Activated CD4-positive, alpha-beta T cell treated with anti-CD3 and anti-CD28 coated beads, Interleukin-2, amount 10 ng/mL, durations not matched to agents 7 days and 5 days (primary cell): ENCODE results near the gene ZNF446. TPM values are rescaled to one million over a fixed set of nuclear protein-coding genes. Genes with fewer than 3 reads are reported as not detected.
"Not testable (repeated sequence)": the region's sequence is repeated elsewhere in the genome, so short reads cannot be mapped to it uniquely, and the experiment has no call there.

Experiments used
- CTCF ChIA-PET: fragments of 350-600 bp; sonication (Branson Sonifier 250); formaldehyde crosslinking; loops from one replicate; lab custom pipeline; 2021; ENCODE audit warnings: antibody characterized with exemption; lab: Charles Lee
- POLR2A ChIA-PET: fragments of 350-600 bp; sonication (Branson Sonifier 250); formaldehyde crosslinking; loops from one replicate; lab custom pipeline; 2021; ENCODE audit warnings: antibody characterized with exemption; lab: Charles Lee
- DNase-seq: peaks from one replicate; pipeline ENCODE4 v3.0.0-alpha.2; 2020
- H3K27ac Mint-ChIP-seq: one replicate; pipeline ENCODE4 v1.8.0; 2021; ENCODE audit warnings: mild to moderate bottlenecking, moderate library complexity, mixed read lengths
- H3K27me3 Mint-ChIP-seq: one replicate; pipeline ENCODE4 v1.8.0; 2021; ENCODE audit warnings: mixed read lengths
- H3K36me3 Mint-ChIP-seq: one replicate; pipeline ENCODE4 v1.8.0; 2021; ENCODE audit warnings: low read depth, mixed read lengths
- H3K4me1 Mint-ChIP-seq: one replicate; pipeline ENCODE4 v1.8.0; 2021; ENCODE audit warnings: mixed read lengths
- H3K4me3 Mint-ChIP-seq: one replicate; pipeline ENCODE4 v1.8.0; 2021; ENCODE audit warnings: mild to moderate bottlenecking, moderate library complexity, mixed read lengths
- H3K9me3 Mint-ChIP-seq: one replicate; pipeline ENCODE4 v1.8.0; 2021; ENCODE audit warnings: mixed read lengths
- total RNA-seq, 2 experiments: library from RNA; stranded (reverse); gene quantifications; one replicate each; pipeline ENCODE4 v1.2.3, GENCODE V29; 2021

Gene ZNF446
- total RNA-seq, 2 experiments from 2014 or later: 7.6 to 7.9 TPM

DNA sequence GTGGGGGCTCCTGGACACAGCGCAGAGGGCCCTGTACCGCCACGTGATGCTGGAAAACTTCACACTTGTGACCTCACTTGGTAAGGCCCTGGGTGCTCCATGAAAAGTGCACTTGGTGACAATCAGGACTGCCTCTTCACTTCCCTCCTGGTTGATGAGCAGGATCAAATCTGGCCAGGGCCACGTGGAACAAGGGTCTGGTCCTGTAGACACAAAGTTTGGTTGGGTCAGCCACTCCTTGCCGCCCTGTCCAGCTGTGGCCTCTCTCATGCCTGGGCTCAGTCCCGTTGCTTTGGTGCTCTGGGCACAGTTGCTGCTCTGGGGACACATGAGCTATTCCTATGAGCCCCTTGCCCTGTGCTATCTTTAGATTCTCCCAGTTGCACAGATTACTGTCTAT lies 22.4 kb upstream of the ZNF446 start:
- ChIA-PET POLR2A (no interaction called here), CTCF (interaction anchor here (1.6 kb wide), 1 partner anchor 9 kb away, joined by 3 read pairs; no protein-coding TSS in a partner anchor)
- H3K4me3 Mint-ChIP-seq: no peak overlapping the region
- peaks cover 27% of the 10 kb centered on the region for H3K4me1 Mint-ChIP-seq
- DNase-seq: no peak
- H3K36me3 Mint-ChIP-seq: peaks cover 18% of the 10 kb centered on the region
- H3K27ac Mint-ChIP-seq: peak overlapping the region; percentile 11
- peaks cover 4% of the 10 kb centered on the region for H3K27me3 Mint-ChIP-seq
- peaks cover 6% of the 10 kb centered on the region for H3K9me3 Mint-ChIP-seq

DNA sequence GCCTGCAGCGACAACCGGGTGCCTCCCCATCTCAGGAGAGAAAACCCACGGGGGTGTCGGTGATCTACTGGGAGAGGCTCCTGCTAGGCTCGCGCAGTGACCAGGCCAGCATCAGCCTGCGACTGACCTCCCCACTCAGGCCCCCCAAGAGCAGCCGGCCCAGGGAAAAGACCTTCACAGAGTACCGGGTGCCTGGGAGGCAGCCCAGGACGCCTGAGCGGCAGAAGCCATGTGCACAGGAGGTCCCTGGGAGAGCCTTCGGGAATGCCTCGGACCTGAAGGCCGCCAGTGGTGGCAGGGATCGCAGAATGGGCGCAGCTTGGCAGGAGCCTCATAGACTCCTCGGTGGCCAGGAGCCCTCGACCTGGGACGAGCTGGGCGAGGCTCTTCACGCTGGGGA lies 20.8 kb upstream of the ZNF446 start:
- H3K4me1 Mint-ChIP-seq: peaks cover 27% of the 10 kb centered on the region
- no peak overlapping the region for H3K4me3 Mint-ChIP-seq
- H3K36me3 Mint-ChIP-seq: peaks cover 20% of the 10 kb centered on the region
- H3K27ac Mint-ChIP-seq: no peak overlapping the region
- H3K9me3 Mint-ChIP-seq: peaks cover 4% of the 10 kb centered on the region
- ChIA-PET CTCF (interaction anchor here (1.2 to 1.6 kb wide), 2 partner anchors 11 to 14 kb away, joined by 3 read pairs; no protein-coding TSS in a partner anchor), POLR2A (no interaction called here)
- peaks cover 2% of the 10 kb centered on the region for H3K27me3 Mint-ChIP-seq
- DNase-seq: no peak

DNA sequence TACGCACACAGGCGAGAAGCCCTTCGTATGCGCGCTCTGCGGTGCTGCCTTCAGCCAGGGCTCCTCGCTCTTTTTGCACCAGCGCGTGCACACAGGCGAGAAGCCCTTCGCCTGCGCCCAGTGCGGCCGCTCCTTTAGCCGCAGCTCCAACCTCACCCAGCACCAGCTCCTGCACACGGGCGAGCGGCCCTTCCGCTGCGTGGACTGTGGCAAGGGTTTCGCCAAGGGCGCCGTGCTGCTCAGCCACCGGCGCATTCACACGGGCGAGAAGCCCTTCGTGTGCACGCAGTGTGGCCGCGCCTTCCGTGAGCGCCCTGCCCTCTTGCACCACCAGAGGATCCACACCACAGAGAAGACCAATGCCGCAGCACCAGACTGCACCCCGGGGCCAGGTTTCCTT lies 20.0 kb upstream of the ZNF446 start:
- CTCF ChIA-PET: no interaction called here
- POLR2A ChIA-PET: no interaction called here
- peaks cover 19% of the 10 kb centered on the region for H3K4me1 Mint-ChIP-seq
- no peak overlapping the region for H3K27ac Mint-ChIP-seq
- peaks cover 2% of the 10 kb centered on the region for H3K9me3 Mint-ChIP-seq
- H3K27me3 Mint-ChIP-seq: peaks cover 2% of the 10 kb centered on the region
- peaks cover 20% of the 10 kb centered on the region for H3K36me3 Mint-ChIP-seq
- DNase-seq: no peak
- H3K4me3 Mint-ChIP-seq: no peak overlapping the region

DNA sequence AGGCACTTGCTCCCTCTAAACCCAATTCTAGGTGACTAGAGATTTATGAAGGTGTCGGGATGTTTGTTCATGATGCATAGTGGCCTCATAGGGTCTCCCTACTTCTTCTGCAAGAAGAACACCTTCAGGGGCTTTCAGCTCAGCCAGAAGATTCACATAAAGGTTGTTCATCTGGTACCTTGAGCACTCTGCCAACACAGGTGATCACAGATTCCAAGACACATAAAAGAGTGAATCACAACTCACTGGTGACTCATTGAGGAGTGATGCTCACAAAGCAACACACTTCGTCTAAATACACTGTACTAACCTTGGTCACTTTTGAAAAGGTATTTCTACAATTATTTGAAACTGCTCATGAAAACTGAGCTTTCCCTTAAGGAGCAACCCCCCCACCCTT lies 16.1 kb upstream of the ZNF446 start:
- H3K36me3 Mint-ChIP-seq: peaks cover 14% of the 10 kb centered on the region
- CTCF ChIA-PET: interaction anchor here (0.8 to 1.0 kb wide), 2 partner anchors 15 to 25 kb away, joined by 3 to 4 read pairs; no protein-coding TSS in a partner anchor
- no peak overlapping the region for H3K27ac Mint-ChIP-seq
- POLR2A ChIA-PET: no interaction called here
- H3K27me3 Mint-ChIP-seq: no peaks in the 10 kb centered on the region
- H3K4me1 Mint-ChIP-seq: peaks cover 1% of the 10 kb centered on the region
- no peak overlapping the region for H3K4me3 Mint-ChIP-seq
- DNase-seq: no peak
- peaks cover 2% of the 10 kb centered on the region for H3K9me3 Mint-ChIP-seq

DNA sequence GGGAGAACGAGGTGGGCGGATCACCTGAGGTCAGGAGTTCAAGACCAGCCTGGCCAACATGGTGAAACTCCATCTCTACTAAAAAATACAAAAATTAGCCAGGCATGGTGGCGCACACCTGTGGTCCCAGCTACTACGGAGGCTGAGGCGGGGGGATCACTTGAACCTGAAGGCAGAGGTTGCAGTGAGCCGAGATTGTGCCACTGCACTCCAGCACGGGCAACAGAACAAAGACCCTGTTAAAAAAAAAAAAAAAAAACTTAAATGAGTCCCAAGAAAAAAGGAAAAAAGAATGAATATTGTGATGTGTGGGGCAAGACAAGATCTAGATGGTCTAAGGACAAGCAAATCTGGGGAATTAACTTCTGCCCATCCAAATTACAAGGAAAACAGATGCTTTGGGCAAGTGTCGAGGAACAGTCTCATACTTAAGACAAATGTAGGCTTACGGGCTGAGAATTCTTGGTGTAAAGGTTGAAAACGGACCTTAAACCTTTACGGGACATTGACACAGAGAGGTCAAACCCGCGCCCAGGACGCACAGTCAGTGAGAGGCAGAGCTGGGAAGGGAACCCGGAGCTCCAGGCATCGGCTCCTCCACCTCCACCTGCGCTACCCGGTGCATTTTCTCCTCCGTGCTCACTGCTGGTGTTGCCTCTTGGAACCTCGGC lies 9.9 kb upstream of the ZNF446 start:
- Mint-ChIP-seq H3K27me3 (peaks cover 2% of the 10 kb centered on the region), H3K4me3 (peak overlapping the region; percentile 81), H3K9me3 (no peaks in the 10 kb centered on the region), H3K4me1 (peaks cover 27% of the 10 kb centered on the region), H3K27ac (no peak overlapping the region), H3K36me3 (peaks cover 2% of the 10 kb centered on the region)
- ChIA-PET CTCF (no interaction called here), POLR2A (no interaction called here)
- DNase-seq: no peak

DNA sequence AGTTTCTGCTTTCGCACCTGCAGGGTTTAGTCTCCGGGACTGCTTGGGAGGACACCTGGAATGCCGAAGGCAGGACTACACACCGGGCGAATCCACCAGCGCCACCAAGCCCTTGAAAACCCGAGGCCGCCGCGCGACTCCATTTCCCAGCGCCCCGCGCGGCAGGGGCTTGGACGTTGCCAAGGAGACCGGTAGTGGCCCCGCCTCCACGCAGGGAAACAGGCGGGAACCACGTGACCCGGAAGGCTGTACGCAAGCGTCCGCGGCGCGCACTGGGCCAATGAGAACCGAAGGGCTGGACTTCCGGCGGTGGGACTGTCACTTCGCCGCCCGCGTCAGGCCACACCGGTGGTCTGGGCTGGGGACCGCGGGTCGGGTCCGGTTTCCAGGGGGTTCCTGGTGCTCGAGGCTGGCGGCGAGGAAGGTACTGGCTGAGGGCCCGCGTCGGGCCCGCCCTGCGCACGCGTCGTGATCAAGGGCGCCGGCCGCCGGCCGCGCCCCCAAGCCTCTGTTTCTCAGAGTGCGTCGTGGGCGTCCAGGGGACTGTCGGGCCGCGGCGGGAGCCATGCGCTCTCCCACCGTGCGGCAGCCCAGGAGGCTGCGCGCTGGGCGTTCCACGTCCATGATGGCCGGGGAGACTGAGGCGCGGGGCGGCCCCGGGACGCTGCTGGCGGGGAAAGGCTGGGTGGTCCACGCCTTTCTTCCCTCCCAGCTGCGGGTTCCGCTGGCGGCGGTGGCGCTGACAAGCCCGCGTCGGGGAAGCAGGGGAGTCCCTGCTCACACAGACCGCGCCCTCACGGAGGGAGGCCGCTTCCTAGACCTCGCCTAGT lies 9.2 kb upstream of the ZNF446 start, which contains the start of gene ZNF324:
Gene ZNF324 (plus strand): TSS at position 321 of the 830 bp plus-strand sequence. CDS start 2,106 bp downstream, outside the sequence.
- Mint-ChIP-seq H3K4me1 (peaks cover 27% of the 10 kb centered on the region), H3K27me3 (peaks cover 2% of the 10 kb centered on the region), H3K36me3 (peaks cover 3% of the 10 kb centered on the region), H3K4me3 (peak within 1 kb of the TSS; percentile 81), H3K27ac (peak within 1 kb of the TSS; percentile 83), H3K9me3 (no peaks in the 10 kb centered on the region)
- peak; percentile 98 for DNase-seq
- ChIA-PET CTCF (no interaction called here), POLR2A (no interaction called here)

DNA sequence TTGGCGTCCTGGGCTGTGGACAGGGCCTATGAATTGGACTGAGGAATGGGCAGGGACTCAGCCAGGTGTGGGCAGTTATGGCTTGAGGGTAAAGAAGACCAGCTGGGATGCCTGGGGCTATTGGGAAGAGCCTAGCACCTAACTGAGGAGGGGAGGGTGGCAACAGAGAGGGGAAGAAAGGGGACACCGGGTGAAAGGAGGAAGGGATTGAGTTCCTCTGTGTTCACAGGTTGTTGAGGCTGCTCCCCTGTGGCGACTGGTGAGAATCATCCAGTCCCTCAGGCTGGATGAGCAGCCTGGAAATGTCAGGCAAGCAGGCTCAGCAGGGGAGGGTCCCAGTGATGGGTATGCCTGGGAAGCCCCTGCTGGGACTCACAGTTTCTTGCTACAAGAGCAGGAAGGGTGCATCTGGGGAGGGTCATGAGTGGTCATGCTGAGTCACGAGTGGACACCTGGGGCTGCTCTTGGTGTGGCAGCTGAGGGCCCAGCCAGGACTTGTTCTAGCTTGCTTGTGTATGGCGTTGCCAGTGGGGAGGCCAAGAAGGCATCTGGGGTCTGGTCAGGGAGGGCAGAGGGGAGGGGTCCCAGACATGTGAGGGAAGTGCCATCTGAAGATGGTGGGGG lies 7.8 kb upstream of the ZNF446 start:
- DNase-seq: no peak
- POLR2A ChIA-PET: no interaction called here
- Mint-ChIP-seq H3K27ac (peak overlapping the region; percentile 83), H3K9me3 (no peaks in the 10 kb centered on the region), H3K36me3 (peaks cover 9% of the 10 kb centered on the region), H3K4me3 (peak overlapping the region; percentile 81), H3K4me1 (peaks cover 27% of the 10 kb centered on the region), H3K27me3 (peaks cover 2% of the 10 kb centered on the region)
- CTCF ChIA-PET: interaction anchor here (0.7 to 1.4 kb wide), 3 partner anchors 9 to 229 kb away, joined by 3 to 4 read pairs (median 3); partner anchors contain the start of gene ZBTB45

DNA sequence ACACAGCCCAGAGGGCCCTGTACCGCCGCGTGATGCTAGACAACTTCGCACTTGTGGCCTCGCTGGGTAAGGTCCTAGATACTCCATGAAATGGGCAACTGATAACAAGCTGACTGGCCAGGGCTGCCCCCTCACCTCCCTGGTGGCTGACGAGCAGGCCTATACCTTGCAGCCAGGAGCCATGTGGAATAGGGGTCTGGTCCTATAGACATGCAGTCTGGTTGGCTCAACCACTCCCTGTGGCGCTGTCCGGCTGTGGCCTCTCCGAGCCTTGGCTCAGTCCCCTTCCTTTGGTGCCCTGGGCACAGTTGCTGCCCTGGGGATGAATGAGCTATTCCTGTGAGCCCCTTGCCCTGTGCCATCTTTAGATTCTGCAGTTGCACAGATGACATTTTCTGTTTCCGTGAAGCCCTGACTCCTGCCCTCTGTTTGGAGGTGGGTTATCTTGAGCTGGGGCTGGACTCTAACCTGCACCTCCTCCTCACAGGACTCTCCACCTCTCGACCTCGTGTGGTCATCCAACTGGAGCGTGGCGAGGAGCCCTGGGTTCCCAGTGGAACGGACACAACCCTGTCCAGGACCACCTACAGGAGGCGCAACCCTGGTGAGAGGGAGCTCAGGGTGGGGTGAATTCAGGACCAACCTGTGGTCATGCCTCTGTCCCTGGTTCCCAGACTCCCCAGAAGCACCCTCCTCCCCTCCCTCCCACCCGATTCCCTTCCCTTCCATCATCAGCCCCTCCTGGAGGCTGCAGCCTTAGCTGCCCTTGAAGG lies 6.7 kb upstream of the ZNF446 start:
- DNase-seq: no peak
- H3K27ac Mint-ChIP-seq: peak overlapping the region; percentile 19
- H3K4me3 Mint-ChIP-seq: peak overlapping the region; percentile 19
- POLR2A ChIA-PET: no interaction called here
- H3K4me1 Mint-ChIP-seq: peaks cover 31% of the 10 kb centered on the region
- H3K27me3 Mint-ChIP-seq: peaks cover 2% of the 10 kb centered on the region
- H3K9me3 Mint-ChIP-seq: no peaks in the 10 kb centered on the region
- CTCF ChIA-PET: interaction anchor here (0.5 to 1.4 kb wide), 7 partner anchors 8 to 50 kb away, joined by 3 to 4 read pairs (median 3); partner anchors contain the start of gene ZBTB45
- peaks cover 9% of the 10 kb centered on the region for H3K36me3 Mint-ChIP-seq

DNA sequence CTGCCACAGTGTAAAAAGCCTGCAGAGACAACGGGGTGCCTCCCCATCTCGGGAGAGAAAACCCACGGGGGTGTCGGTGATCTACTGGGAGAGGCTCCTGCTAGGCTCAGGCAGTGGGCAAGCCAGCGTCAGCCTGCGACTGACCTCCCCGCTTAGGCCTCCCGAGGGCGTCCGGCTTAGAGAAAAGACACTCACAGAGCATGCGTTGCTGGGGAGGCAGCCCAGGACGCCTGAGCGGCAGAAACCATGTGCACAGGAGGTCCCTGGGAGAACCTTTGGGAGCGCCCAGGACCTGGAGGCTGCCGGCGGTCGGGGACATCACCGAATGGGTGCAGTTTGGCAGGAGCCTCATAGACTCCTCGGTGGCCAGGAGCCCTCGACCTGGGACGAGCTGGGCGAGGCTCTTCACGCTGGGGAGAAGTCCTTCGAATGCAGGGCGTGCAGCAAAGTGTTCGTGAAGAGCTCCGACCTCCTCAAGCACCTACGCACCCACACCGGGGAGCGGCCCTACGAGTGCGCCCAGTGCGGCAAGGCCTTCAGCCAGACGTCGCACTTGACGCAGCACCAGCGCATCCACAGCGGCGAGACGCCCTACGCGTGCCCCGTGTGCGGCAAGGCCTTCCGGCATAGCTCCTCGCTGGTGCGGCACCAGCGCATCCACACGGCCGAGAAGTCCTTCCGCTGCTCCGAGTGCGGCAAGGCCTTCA lies 5.2 kb upstream of the ZNF446 start:
- H3K4me3 Mint-ChIP-seq, H3K9me3 Mint-ChIP-seq, H3K36me3 Mint-ChIP-seq, H3K27me3 Mint-ChIP-seq, DNase-seq, POLR2A ChIA-PET, H3K27ac Mint-ChIP-seq: not testable (repeated sequence)
- peaks cover 36% of the 10 kb centered on the region for H3K4me1 Mint-ChIP-seq
- CTCF ChIA-PET: interaction anchor here (1.4 kb wide), 1 partner anchor 43 kb away, joined by 4 read pairs; no protein-coding TSS in a partner anchor

DNA sequence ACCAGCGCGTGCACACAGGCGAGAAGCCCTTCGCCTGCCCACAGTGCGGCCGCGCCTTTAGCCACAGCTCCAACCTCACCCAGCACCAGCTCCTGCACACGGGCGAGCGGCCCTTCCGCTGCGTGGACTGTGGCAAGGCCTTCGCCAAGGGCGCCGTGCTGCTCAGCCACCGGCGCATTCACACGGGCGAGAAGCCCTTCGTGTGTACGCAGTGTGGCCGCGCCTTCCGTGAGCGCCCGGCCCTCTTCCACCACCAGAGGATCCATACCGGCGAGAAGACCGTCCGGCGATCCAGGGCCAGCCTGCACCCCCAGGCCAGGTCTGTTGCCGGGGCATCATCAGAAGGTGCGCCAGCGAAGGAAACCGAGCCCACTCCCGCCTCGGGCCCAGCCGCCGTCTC lies 4.4 kb upstream of the ZNF446 start:
- peaks cover 33% of the 10 kb centered on the region for H3K4me1 Mint-ChIP-seq
- CTCF ChIA-PET: no interaction called here
- no peak overlapping the region for H3K4me3 Mint-ChIP-seq
- no peak for DNase-seq
- H3K36me3 Mint-ChIP-seq: peaks cover 9% of the 10 kb centered on the region
- POLR2A ChIA-PET: no interaction called here
- no peaks in the 10 kb centered on the region for H3K27me3 Mint-ChIP-seq
- H3K27ac Mint-ChIP-seq: no peak overlapping the region
- no peaks in the 10 kb centered on the region for H3K9me3 Mint-ChIP-seq

DNA sequence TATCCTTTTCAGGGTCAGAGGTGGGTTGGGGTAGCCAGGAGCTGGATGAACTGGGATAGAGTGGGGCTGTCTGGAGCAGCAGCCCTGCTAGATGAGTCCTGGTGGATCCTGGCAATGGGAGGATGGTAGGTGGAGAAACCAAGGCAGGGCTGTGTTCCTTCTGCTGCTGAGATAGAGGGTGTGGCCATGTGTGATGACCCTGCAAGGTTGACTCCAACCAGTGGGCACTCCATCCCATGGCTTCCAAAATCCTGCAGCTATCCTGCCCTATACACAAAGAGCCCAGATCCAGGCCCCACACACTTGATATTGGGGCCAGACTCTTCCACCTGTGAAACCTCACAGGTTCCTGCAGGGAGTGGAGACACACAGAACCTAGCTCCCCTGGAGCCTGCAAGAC lies 2.4 kb upstream of the ZNF446 start:
- H3K36me3 Mint-ChIP-seq: peaks cover 11% of the 10 kb centered on the region
- no peak for DNase-seq
- no peak overlapping the region for H3K4me3 Mint-ChIP-seq
- ChIA-PET POLR2A (no interaction called here), CTCF (no interaction called here)
- H3K27me3 Mint-ChIP-seq: no peaks in the 10 kb centered on the region
- no peaks in the 10 kb centered on the region for H3K9me3 Mint-ChIP-seq
- peaks cover 22% of the 10 kb centered on the region for H3K4me1 Mint-ChIP-seq
- no peak overlapping the region for H3K27ac Mint-ChIP-seq
